Measurements from ENCODE around the gene TH.

Gene TH

GRCh38 chr11:2202900-2203439 is 31.4 kb upstream of the TH start:
- TF ChIP-seq CTCF (conservative IDR thresholded peaks at IDR 0.05; ENCODE audit: low read depth, low read length), result no peak
- DNase-seq (ENCODE audit: low read depth), result no peak
- no peak overlapping the region for H3K4me3 ChIP-seq (ENCODE audit: low read length)

GRCh38 chr11:2202071-2202899 is 30.7 kb upstream of the TH start:
- no peak for DNase-seq (ENCODE audit: low read depth)
- TF ChIP-seq CTCF (conservative IDR thresholded peaks at IDR 0.05; ENCODE audit: low read depth, low read length), result no peak
- no peak overlapping the region for H3K4me3 ChIP-seq (ENCODE audit: low read length)

GRCh38 chr11:2201542-2201941 is 29.9 kb upstream of the TH start:
- DNase-seq (ENCODE audit: low read depth), result no peak
- TF ChIP-seq CTCF (conservative IDR thresholded peaks at IDR 0.05; ENCODE audit: low read depth, low read length), result no peak
- no peak overlapping the region for H3K4me3 ChIP-seq (ENCODE audit: low read length)

- no peak for DNase-seq (ENCODE audit: low read depth)
- H3K4me3 ChIP-seq (ENCODE audit: low read length), result no peak overlapping the region
- TF ChIP-seq CTCF (conservative IDR thresholded peaks at IDR 0.05; ENCODE audit: low read depth, low read length), result no peak
These were observed 29.4 kb upstream of the TH start for GRCh38 chr11:2200957-2201519.

- no peak for TF ChIP-seq CTCF (conservative IDR thresholded peaks at IDR 0.05; ENCODE audit: low read depth, low read length)
- no peak overlapping the region for H3K4me3 ChIP-seq (ENCODE audit: low read length)
- DNase-seq (ENCODE audit: low read depth), result no peak
These were observed 28.9 kb upstream of the TH start for GRCh38 chr11:2200536-2200935.

GRCh38 chr11:2199466-2200341 is 28.1 kb upstream of the TH start:
- no peak for TF ChIP-seq CTCF (conservative IDR thresholded peaks at IDR 0.05; ENCODE audit: low read depth, low read length)
- DNase-seq (ENCODE audit: low read depth), result no peak
- no peak overlapping the region for H3K4me3 ChIP-seq (ENCODE audit: low read length)
